ENCODE data around the gene CLDN20. TPM values are rescaled to one million over a fixed set of nuclear protein-coding genes. Genes with fewer than 3 reads are reported as not detected.

CLDN20 gene
- total RNA-seq, 1 donor from 2014 or later = not detected

DNA sequence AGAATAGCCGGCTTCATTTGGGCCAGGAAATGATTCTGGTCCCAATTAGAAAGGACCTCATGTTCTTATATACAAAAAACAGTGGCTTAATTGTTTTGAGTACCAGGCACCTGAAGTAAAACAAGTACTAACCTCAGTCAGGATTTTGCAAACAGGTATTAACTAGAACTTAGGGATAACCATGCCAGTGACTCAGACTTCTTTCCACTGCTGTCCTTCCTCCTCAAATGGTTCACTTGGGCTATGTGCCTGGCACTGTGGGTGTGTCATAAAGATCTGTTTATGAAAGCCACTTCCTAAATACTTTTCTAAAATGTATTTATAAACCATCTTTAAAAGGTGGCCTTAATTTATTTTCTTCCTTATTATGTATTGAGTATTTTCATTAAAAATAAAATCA is 10.7 kb downstream of the CLDN20 start:
- DNase-seq = no peak
- peaks cover 22% of the 10 kb centered on the region for H3K4me1 ChIP-seq
- no peak overlapping the region for H3K27ac ChIP-seq
- ATAC-seq = no peak
- no peak for TF ChIP-seq CTCF (IDR thresholded peaks at IDR 0.05)
- no peaks in the 10 kb centered on the region for H3K36me3 ChIP-seq
- no peaks in the 10 kb centered on the region for H3K27me3 ChIP-seq (ENCODE audit: low read depth)
- no peaks in the 10 kb centered on the region for H3K9me3 ChIP-seq
- intact Hi-C loops (cut with DNase I) = no loop called here
- no peak overlapping the region for H3K4me3 ChIP-seq

- TF ChIP-seq CTCF (IDR thresholded peaks at IDR 0.05) = no peak
- Histone ChIP-seq H3K4me3 (no peak overlapping the region), H3K4me1 (peaks cover 22% of the 10 kb centered on the region), H3K9me3 (no peaks in the 10 kb centered on the region), H3K27me3 (ENCODE audit: low read depth) (no peaks in the 10 kb centered on the region), H3K36me3 (no peaks in the 10 kb centered on the region), H3K27ac (no peak overlapping the region)
- no peak for ATAC-seq
- DNase-seq = no peak
- intact Hi-C loops (cut with DNase I) = no loop called here
These were observed 12.1 kb downstream of the CLDN20 start for GRCh38 chr6:155275808-155276480.

DNA sequence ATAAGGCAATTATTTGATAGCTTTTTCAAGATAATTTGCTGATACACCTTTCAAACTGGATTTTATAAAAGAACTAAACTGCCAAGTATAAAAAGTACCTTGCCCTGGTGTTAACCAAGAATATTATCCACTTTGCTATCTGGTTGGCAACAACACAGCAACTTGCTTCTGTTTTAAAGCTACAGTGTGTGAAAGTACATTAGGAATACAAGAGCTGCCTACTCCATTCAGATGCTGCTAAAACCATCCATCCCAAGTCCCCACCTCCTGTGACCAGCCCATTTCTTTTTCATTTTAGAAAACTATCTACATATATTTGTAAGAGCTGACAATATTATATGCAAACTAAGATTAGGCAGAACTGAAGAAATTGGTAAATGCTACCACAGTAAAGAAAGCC is 12.8 kb downstream of the CLDN20 start:
- H3K9me3 ChIP-seq = no peaks in the 10 kb centered on the region
- H3K27ac ChIP-seq = no peak overlapping the region
- intact Hi-C loops (cut with DNase I) = no loop called here
- no peak overlapping the region for H3K4me3 ChIP-seq
- TF ChIP-seq CTCF (IDR thresholded peaks at IDR 0.05) = no peak
- no peaks in the 10 kb centered on the region for H3K36me3 ChIP-seq
- peaks cover 22% of the 10 kb centered on the region for H3K4me1 ChIP-seq
- no peaks in the 10 kb centered on the region for H3K27me3 ChIP-seq (ENCODE audit: low read depth)
- DNase-seq = no peak
- ATAC-seq = no peak

GRCh38 chr6:155278319-155279049 is 14.7 kb downstream of the CLDN20 start:
- Histone ChIP-seq H3K9me3 (no peaks in the 10 kb centered on the region), H3K36me3 (peaks cover 14% of the 10 kb centered on the region), H3K4me3 (no peak overlapping the region), H3K27ac (no peak overlapping the region), H3K4me1 (peaks cover 13% of the 10 kb centered on the region), H3K27me3 (ENCODE audit: low read depth) (no peaks in the 10 kb centered on the region)
- DNase-seq = no peak
- intact Hi-C loops (cut with DNase I) = no loop called here
- ATAC-seq = no peak
- TF ChIP-seq CTCF (IDR thresholded peaks at IDR 0.05) = no peak

DNA sequence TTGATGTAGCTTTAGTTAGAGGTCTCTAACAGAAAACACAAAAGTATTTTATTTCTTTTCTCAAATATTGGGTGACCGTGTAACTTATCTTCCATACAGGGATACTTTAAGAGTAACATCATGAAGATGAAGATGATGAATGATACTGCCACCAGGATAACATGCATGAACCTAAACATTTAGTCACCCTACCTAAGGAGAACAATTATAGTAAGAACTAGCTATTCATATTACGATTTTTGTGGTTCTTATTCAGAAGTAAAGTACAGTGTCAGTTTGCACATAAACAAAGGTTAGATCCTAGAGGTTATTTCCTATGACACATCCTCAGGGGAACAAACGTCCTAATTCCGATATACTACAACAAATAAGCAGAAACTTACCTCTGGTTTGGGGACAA is 21.0 kb downstream of the CLDN20 start:
- no peak for TF ChIP-seq CTCF (IDR thresholded peaks at IDR 0.05)
- Histone ChIP-seq H3K36me3 (peaks cover 37% of the 10 kb centered on the region), H3K27ac (no peak overlapping the region), H3K4me3 (no peak overlapping the region), H3K27me3 (ENCODE audit: low read depth) (no peaks in the 10 kb centered on the region), H3K9me3 (no peaks in the 10 kb centered on the region), H3K4me1 (no peaks in the 10 kb centered on the region)
- ATAC-seq (no peak), DNase-seq (no peak)
- intact Hi-C loops (cut with DNase I) = no loop called here
